HG03060 (cell line): ENCODE data around the gene NTNG1.

Experiments
- ATAC-seq: cut with Tn5 transposase; IDR thresholded peaks from one replicate; pipeline ENCODE4 v1.9.1; 2021; ENCODE audit warnings: low read depth, moderate number of reproducible peaks; ENCODE audit not compliant: unreplicated experiment

NTNG1 gene

DNA sequence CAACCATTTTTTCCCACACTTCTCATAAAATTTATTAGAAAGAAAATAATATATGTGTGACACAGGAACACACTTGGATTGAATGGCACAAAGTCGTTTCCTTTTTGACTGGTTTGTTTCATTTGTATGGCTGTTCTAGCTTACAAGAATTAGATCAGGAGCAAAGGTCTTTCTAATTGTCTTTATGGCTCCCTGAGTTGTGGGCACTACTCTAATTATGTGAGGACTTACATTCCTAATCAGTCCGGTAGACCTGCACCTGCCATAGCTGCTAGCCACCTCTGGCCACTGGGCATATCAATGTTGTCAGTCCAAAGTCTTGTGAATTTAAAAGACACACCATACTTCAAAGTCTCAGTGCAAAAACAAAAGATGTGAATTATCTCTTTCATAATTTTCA, 346.7 kb downstream of the NTNG1 start:
- ATAC-seq = no peak

DNA sequence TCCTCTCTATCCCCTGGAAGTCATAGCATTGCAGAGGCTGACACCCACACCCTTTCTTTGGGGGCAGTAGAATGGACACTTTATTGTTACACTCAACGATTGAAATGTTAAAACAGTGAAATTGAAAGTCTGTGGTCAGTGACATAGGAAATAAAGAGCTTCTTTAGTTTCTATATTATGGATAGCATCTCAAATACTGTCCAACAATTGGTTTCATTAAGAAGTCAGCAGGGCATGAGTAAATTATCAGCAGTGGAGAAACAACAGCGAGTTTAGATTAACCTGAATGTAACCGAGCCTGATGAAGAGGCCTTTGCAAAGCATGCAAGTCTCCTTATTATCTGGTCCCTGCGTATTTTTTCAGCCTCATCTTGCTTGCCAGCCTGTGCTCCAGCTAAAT, 350.7 kb downstream of the NTNG1 start:
- ATAC-seq = no peak

DNA sequence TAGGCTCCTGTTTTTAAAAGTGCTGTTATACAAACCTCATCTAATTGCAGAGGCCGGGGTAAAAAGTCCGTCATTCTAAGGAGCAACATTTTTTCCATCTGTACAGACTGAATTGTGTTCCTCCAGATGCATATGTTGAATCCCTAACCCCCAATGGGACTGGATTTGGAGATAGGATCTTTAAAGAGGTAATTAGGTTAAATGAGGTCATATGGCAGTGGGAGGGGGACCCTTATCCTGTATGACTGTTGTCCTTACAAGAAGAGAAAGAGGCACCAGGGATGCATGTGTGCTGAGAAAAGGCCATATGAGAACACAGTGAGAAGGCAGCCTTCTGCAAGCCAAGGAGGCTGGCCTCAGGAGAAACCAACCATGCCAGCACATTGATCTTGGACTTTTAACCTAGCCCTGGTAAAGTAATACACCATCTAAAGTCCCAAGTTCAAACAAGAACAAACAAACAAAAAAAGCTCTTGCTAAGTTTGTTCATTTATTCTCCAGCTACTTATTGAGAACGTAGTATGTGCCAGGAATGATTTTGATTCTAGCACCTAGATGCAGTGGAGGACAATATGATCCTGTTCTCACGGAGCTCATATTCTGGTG, 352.4 kb downstream of the NTNG1 start:
- ATAC-seq = no peak

DNA sequence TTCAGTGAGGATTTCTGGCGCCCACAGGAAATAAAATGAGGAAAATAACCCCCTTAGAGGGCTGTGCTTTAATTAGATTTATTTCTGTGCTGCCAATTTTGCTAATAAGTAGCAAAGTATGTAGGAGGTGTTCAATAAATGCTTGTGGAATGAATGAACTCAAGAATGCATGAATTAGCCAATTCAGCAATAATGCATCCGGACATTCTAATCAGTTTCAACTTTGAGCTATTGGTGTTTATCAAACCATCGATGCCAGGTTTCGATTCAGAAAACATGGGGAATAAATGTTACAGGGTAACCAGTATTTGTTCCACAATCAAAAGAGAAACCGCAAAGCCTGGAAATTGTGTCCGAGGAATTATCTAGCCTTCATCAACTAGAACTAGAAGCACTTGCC, 353.2 kb downstream of the NTNG1 start:
- no peak for ATAC-seq

DNA sequence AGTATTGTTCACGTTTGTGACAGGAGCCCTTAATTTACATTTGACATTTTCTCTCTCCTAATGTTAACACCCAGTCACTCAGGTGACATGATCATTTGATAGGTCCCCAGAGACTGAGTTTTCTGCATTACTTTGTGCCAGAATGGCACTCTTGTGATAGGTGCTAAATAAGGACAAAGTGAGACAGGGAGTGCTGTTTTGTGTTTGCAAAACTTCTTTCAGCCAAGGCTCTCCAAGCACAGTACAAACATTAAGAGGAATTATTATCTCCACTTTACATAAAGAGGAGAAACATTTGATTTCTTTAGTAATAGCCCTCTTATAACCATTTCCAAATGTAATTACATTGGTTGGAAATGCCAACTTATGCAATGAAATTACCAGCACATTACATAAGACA, 355.2 kb downstream of the NTNG1 start:
- no peak for ATAC-seq

DNA sequence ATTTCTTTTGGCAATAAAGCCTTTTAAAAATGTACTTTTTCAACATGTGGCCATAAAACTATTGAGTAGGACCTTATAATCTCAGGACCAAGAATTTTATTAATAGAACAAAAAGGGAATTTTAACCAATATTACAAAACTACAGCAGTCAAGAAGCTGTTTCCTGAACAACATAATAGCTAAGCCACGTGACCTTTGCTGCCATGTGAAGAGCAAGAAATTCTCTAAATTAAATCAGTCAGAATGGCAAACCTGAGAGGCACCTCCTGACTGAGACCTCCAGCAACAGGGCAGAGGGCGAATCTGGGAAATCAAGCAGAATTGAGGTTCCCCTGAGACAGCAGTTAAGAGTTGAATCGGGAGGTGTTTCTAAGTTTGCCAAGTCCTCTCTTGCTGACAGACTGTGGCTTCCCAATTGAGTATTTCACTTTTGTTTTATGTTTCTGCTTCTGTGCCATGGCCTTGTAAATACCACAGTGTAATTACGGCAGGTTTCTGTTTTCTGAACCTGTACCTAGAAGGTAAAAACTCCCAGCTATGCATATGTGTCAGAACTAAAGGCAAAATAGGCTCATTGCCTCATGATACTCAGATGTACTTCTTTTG, 358.4 kb downstream of the NTNG1 start:
- peak; percentile 92 for ATAC-seq

DNA sequence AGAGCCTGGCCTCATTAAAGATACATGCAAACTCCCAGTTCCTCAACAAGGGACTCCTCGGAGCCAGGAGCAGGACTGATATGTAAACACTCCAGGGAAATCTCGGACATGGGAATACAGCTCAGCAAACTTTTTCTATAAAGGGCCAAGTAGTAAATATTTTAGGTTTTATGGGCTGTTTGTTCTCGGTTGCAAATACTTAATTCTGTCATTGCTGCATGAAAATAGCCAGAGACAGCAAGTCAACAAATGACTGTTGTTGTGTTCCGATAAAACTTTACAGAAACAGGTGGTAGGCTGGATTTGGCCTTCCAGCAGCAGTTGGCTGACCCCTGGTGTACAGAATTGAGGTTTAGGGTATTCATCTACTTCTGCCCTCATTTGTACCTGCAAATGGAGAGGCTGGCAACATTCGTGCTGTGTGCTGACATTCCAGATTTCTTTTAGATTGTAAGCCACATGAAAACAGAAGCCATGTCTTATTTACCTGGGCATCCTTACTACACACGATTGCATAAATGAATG, 360.3 kb downstream of the NTNG1 start:
- no peak for ATAC-seq

DNA sequence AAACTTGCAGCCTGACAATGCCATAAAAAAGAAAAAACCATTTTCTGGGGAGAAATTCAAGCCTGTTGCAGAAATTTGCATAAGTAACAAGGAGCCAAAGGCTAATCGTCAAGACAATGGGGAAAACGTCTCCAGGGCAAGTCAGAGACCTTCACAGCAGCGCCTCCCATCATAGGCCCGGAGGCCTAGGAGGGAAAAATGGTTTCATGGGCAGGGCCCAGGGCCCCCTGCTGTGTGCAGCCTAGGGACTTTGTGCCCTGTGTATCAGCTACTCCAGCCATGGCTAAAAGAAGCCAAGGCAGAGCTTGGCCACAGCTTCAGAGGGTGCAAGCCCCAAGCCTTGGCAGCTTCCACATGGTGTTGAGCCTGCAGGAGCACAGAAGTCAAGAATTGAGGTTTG, 369.5 kb downstream of the NTNG1 start:
- ATAC-seq = no peak

DNA sequence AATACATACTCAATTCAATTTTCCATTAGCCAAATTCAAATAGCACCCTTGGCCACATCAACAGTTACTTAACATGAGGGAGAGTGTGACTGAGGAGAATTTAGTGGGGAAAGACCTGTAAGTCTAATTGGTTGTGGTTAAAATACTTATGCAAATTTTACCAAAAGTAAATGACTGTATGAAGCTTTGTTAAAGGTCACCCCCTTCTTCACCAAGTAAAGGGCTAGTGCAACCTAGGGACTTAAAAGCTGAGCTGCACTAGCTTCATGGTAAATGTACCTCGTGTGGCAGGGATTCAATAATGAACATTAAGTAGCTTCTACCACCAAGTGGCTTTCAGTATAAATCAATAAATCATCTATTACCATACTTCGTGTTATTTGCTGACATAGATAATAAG, 372.0 kb downstream of the NTNG1 start:
- no peak for ATAC-seq

DNA sequence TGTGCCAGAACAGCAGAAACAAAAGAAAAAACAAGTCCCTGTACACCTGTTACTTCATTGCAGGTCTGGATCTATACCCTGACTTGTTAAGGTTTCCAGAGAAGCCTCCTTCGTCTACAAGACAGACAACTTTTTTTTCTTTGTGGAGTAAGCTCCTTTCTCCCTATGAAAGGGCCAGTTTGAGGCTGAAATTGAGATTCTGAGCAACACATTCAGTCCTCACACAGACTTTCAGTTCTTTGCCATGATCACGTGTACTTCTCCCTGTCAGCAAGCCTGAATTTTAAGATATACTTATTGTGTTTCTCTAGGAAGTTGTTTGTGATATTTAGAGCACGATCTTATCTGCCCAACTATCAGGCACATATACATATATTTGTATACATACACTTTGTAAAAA, 374.0 kb downstream of the NTNG1 start:
- ATAC-seq = no peak

DNA sequence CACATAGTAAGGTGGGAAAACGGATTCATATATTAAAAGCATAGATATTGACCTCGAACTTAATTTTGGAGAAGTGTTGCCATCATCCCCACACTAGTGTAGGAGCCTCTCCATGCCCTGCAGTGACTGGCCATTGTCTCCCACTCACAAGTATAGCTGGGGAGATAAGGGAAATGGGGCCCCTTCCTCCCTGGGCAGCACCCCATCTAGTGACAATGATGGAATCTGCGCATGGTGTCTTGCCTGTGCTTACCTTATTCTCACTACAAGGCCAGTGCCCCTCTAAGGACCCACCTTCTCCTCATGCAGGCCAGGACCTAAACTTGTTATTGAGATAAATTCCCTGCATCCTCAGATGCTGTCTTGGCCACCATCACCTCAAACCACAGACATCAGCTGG, 374.9 kb downstream of the NTNG1 start:
- ATAC-seq = no peak

DNA sequence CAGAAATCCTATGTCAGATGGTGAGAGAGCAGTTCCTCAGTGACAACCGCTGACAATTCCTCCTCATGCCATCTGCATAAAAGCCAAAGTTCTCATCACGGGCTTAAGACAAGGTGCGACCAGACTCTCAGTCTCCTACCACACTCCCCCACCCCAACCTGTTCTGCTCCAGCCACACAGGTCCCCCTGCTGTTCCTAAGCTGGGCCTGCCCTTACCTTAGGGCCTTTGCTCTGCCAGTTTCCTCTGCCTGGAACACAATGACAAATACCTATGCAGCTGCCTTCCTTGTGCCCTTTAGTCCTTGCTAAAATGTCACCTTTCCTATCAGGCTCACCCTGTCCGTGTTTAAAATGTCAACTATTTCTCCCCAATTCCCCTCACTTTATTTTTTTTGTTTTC, 382.2 kb downstream of the NTNG1 start:
- ATAC-seq = no peak

DNA sequence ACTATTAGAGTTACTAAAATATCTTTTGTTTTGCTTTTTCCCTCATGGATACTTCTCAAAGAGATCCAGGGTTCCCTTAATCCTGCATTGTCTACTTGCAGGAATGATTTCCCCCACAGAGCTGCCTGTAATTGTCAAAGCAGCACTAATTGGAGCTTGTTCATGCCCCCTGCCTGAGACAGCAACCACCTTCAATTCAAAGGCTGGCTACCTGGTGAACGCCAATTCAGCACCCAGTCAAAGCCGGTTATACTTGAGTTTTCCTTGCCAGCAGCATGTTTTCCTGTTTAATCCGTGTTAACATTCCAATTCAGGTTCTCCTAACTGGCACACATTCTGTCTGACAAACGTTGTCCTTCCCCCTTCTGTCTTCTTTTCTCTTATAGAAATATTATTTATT, 382.9 kb downstream of the NTNG1 start:
- ATAC-seq = no peak

DNA sequence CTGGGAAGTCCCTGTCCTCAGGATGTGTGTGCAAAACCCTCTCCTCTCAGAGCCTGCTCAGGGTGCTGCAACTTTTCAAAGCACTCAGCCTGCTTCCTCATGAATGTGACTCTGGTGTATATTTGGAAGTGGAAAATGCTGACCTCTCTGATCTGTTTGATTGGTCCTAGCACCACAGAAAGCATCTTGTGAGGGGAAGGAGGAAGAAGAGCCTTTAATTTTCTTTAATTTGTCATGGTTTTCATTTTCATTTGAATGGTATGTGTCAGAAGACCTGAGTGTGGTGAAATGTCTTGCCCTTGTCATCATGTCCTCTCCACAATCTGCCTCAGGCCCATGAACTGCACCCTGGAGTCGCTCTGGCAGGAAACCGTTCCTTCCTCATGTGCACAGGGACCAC, 383.5 kb downstream of the NTNG1 start:
- no peak for ATAC-seq

DNA sequence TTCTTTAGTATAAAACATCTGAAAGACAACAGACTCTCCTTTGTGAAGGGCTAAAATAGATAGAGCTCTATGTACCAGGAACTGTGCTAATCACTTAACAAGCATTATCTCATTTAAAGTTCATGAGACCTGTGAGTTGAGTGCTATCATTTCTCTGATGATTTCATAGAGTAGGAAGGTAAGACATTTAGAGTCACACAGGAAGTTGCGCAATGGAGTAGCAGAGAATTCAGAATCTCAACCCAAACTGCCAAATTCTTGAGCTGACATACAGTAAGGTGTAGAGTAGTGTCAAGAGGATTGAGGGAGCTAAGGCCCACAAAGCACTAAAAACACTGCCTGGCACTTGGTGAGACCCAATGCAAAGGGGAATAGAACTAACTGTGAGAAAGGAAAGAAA, 384.3 kb downstream of the NTNG1 start:
- no peak for ATAC-seq

DNA sequence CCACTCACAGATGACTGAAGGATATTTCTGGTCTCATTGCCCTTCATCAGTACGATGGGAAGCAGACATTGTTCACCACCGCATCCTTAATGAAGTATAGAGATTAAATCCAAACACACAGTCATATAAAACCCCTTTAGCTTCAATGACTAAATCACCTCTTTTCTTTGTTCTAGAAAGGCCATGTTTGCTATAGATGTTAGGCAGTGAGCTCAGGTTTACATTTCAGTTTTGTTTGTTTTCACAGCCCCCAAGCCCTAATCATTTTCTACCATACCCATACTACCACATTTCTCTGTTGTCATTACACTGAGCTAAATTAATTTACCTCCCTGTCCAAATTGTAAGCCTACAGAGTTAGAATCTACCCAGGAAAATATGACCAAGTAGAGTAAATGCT, 385.1 kb downstream of the NTNG1 start:
- no peak for ATAC-seq

DNA sequence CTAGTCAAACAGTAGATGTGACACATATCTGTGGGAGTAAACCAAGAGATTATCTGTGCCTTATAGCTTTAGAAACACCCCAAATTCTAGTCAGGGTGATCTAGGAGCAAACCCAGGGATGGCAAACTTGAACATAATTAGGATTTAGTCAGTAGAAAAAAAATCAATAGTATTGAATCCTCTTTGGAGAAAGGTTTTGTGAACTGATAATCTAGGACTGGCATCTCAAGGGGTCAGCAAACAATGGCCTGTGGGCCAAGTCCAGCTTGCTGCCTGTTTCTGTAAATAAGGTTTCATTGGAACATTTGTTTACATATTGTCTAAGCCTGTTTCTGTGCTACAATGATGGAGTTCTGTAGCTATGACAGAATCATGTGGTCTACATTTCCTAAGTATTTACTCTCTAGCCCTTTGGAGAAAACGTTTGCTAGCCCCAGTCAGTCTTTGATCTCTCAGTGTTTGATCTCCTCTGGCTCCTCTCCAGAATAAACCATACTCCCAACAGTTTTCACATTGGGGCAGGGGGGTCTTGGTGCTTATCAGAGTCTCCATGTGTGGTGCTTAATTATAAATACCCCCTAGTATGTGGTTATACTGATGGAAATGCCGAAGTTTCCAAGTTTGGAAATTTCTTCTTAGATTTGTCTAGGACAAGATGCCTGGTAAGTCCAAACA, 385.8 kb downstream of the NTNG1 start:
- no peak for ATAC-seq

DNA sequence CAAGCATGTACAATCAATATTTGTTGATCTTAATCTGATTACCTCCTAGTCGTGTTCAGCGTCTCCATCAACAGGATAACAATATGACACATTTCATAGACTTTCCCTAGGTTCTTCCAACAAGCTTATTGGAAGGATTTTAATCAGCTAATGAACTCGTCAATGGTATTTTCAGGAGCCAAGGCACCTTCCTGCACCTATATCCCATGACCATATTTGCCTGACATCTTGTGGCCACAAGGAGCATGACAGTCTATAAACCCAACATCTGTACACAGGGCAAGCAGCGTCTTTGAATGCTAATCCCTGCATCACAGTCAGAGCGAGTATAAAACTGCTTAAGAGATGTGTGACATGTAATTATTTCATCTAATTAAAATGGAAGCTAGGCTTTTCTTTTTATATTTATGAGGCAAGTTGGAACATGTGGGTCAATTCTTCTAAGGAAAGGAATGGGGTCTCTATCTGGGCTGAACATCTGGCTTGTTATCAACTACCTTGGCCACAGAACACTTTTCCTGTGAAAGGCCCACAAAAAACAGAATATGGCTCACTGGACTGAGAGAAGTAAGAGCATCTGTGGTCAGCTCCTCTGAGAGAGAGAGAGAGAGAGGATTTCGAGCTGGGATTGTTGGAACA, 388.8 kb downstream of the NTNG1 start:
- peak; percentile 82 for ATAC-seq

DNA sequence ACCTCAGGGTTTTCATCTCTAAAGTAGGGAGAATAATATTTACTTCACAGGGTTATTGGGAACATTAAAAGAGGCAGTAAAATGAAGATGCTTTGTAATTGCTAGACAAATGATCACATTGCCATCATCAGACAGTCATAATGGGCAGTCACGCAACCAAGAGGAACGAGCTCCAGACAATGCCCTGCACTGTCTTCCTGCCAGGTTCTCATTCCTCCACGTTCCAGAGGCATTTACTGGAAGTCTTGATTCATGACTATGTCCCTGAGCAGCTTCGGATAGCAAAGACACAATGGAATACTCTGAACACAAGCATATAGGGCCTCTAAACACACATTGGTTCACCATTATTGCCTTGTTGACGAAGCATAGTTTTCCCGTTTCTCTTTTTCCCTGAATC, 389.7 kb downstream of the NTNG1 start:
- ATAC-seq = no peak

DNA sequence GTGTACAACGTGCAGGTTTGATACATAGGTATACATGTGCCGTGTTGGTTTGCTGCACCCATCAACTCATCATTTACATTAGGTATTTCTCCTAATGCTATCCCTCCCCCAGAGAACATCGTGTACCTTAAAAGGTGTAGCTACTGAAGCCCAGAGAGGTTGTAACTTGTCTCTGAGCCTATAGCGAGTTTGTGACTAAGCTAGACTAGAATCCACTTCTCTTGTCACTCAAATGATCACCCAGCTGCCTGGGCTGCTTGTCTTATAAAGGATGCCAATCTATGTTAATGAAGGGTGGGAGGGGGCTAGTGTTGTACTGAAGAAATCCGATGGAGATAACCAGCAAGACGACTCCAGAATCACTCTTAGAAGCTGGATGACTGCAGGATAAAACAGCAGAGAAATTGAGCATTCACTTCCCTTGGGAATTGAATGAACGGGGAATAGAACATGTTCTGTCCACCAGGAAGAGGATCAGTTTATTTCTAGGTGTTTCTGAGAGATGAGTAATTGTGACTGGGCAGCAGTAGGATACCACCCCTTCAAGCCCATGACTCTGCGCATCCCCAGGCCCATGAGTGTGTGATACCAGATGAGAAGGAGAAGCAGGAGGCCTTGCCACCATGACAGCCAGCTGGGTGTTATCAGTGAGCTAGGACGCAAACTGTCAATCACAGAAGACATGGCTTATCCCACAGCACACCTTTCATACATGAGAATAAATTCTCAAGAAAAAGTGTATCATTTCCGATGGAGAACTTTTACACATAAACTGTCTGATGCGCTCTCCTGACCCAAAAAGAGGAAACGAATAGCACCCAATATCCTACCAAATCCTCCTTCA, 390.4 kb downstream of the NTNG1 start:
- no peak for ATAC-seq

DNA sequence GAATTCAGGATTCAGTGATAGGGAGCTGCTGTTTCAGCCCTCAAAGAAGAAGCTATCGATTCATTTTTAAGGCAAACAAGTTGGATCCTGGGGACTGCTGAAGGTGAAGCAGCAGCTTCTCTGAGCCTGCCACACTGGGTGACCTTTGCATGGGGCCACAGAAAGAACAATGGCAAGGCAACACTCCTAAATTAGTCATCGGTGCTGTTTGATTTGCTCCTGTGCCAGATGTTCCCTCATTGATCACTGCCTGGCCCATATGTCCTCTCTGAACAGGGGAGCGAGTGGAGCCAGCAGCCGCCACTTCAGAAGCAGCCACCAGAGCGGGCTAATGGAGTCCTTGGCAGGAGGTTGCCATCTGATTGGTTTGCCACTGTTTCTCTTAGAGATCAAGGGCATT, 391.5 kb downstream of the NTNG1 start:
- ATAC-seq = no peak
